Naive B cell (primary cell): ENCODE results near the gene LNPEP. TPM values are rescaled to one million over a fixed set of nuclear protein-coding genes. Genes with fewer than 3 reads are reported as not detected.

Source experiments
- ATAC-seq, 2 donors: fragments of 150-1000 bp; cut with Tn5 transposase; 2 replicates each; pipeline ENCODE4 v1.10.0; 2021; ENCODE audit warnings: low read depth in 2 of 2, mild to moderate bottlenecking in 2 of 2, moderate library complexity in 2 of 2
- DNase-seq: peaks from one replicate; pipeline ENCODE4 v3.0.0; 2022
- H3K27ac Mint-ChIP-seq, 6 donors: one replicate each; pipeline ENCODE4 v1.8.0; 2020 to 2022; ENCODE audit warnings: mild to moderate bottlenecking in 6 of 6, mixed read lengths in 6 of 6, moderate library complexity in 5 of 6, inconsistent platforms in 2 of 6
- H3K27me3 Mint-ChIP-seq, 3 donors: one replicate each; pipeline ENCODE4 v1.8.0; 2021 to 2022; ENCODE audit warnings: mixed read lengths in 3 of 3, mild to moderate bottlenecking in 1 of 3
- H3K36me3 Mint-ChIP-seq, 2 donors: one replicate each; pipeline ENCODE4 v1.8.0; 2020 to 2022; ENCODE audit warnings: mixed read lengths in 2 of 2, inconsistent platforms in 1 of 2, mild to moderate bottlenecking in 1 of 2
- H3K4me1 Mint-ChIP-seq, 3 donors: one replicate each; pipeline ENCODE4 v1.8.0; 2020 to 2022; ENCODE audit warnings: mixed read lengths in 3 of 3, inconsistent platforms in 1 of 3, mild to moderate bottlenecking in 1 of 3, moderate library complexity in 1 of 3
- H3K4me3 Mint-ChIP-seq, 8 donors: one replicate each; pipeline ENCODE4 v1.8.0; 2020 to 2022; ENCODE audit warnings: mild to moderate bottlenecking in 8 of 8, mixed read lengths in 8 of 8, moderate library complexity in 8 of 8, inconsistent platforms in 2 of 8
- H3K9me3 Mint-ChIP-seq, 7 donors: one replicate each; pipeline ENCODE4 v1.8.0; 2020 to 2022; ENCODE audit warnings: mixed read lengths in 7 of 7, mild to moderate bottlenecking in 5 of 7, inconsistent platforms in 2 of 7, moderate library complexity in 1 of 7
- polyA plus RNA-seq, 6 donors: library from polyadenylated mRNA; unstranded; fragments of 300-500 nt; fragmentation: Illumina TruSeq; gene quantifications; one replicate each; pipeline ENCODE4 v1.2.3, GENCODE V29; 2021; ENCODE audit warnings: low read depth in 6 of 6

Gene LNPEP
- polyA plus RNA-seq, 6 donors from 2014 or later, result 17.3 to 50.9 (median 44.3) TPM

DNA sequence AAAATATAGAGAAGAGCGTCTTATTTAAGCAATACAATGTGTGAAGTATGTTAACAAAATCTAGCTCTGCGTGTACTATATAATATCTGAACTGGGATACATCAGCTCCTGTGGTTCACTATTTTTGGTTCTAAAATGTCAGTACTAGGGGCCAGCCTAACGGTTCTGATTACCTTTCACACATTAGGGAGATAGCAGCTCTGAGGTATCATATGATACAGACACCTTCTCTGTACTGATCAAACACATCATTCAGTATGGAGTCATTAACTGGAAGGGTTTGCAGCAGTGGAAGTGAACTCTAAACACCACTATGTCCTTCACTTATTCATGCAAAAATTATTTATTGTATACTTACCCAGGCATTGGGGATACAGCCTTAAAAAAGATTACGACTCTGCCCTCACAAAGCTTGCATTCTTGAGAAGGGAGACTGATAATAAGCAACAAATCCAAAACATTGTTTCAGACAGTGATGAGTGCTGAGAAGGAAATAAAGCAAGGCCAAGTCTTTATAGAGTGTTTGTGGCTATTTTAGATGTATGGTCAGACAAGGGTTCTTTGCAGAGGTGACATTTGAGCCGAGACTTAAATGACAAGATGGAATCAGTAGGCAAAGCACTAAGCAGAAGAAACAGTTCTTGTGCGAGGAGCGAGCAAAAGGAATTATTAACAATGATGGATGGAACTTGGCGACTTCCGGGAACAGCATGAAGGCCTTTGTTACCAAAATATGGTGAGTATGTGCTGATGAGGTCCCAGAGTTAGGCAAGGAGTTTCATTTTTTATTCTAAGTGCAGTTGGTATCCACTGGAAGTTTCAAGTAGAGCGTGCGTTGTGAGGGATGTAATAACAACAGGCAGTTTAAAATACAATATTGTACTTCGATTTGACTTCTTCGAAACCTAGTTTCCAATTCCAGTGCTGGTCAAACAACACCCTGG lies 1.8 kb upstream of the LNPEP start:
- ATAC-seq, result no peak
- Mint-ChIP-seq H3K9me3 (no peaks in the 10 kb centered on the region), H3K27me3 (no peaks in the 10 kb centered on the region), H3K4me3 (peak overlapping the region; percentile 83 to 99 (median 93)), H3K27ac (peak overlapping the region; percentile 95 to 98 (median 98)), H3K36me3 (no peaks in the 10 kb centered on the region), H3K4me1 (peaks cover 49 to 77% (median 64%) of the 10 kb centered on the region in 3 donors)
- DNase-seq, result no peak

- Mint-ChIP-seq H3K27ac (peak overlapping the region; percentile 96 to 99 (median 98)), H3K9me3 (no peaks in the 10 kb centered on the region), H3K4me1 (peaks cover 44 to 78% (median 60%) of the 10 kb centered on the region in 3 donors), H3K27me3 (no peaks in the 10 kb centered on the region), H3K36me3 (no peaks in the 10 kb centered on the region), H3K4me3 (peak overlapping the region; percentile 83 to 99 (median 93))
- DNase-seq (peak; percentile 98), ATAC-seq (peak; percentile 65 to 67)
These were observed 947 bp upstream of the LNPEP start for GRCh38 chr5:96934708-96935558.

- DNase-seq (peak; percentile 68), ATAC-seq (peak; percentile 10 to 16)
- Mint-ChIP-seq H3K9me3 (no peaks in the 10 kb centered on the region), H3K4me3 (peak overlapping the region; percentile 83 to 99 (median 93)), H3K27ac (peak overlapping the region; percentile 93 to 99 (median 97)), H3K36me3 (peaks cover 0 to 4% of the 10 kb centered on the region in 2 donors), H3K27me3 (no peaks in the 10 kb centered on the region), H3K4me1 (peaks cover 45 to 77% (median 62%) of the 10 kb centered on the region in 3 donors)
These were observed 796 bp downstream of the LNPEP start for GRCh38 chr5:96936431-96937320.

GRCh38 chr5:96940586-96940985 lies 4.7 kb downstream of the LNPEP start:
- H3K4me3 Mint-ChIP-seq, result peak overlapping the region in 2 of 8 donors; percentile 15 to 22
- ATAC-seq (no peak), DNase-seq (no peak)
- peaks cover 0 to 7% of the 10 kb centered on the region in 2 donors for H3K36me3 Mint-ChIP-seq
- no peaks in the 10 kb centered on the region for H3K27me3 Mint-ChIP-seq
- H3K27ac Mint-ChIP-seq, result peak overlapping the region in 3 of 6 donors; percentile 63 to 82 (median 69)
- peaks cover 41 to 84% (median 68%) of the 10 kb centered on the region in 3 donors for H3K4me1 Mint-ChIP-seq
- no peaks in the 10 kb centered on the region for H3K9me3 Mint-ChIP-seq

DNA sequence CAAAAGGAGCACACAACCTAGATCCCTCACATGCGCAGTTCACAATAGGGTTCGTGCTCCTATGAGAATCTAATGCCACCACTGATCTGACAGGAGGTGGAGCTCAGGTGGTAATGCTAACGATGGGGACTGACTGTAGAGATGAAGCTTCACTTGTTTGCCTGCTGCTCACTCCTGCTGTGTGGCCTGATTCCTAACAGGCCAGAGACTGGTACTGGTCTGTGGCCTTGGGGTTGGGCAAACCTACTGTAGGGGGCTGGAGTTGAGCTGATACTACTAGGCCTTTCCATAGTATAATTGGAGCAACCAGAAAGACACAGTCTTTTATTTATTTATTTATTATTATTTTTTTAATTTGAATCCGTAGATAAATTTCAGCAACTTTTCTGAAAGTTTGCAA lies 5.3 kb downstream of the LNPEP start:
- Mint-ChIP-seq H3K4me1 (peaks cover 47 to 89% (median 74%) of the 10 kb centered on the region in 3 donors), H3K27me3 (no peaks in the 10 kb centered on the region), H3K4me3 (peak overlapping the region in 1 of 8 donors; percentile 47), H3K36me3 (peaks cover 0 to 7% of the 10 kb centered on the region in 2 donors), H3K9me3 (no peaks in the 10 kb centered on the region), H3K27ac (peak overlapping the region in 2 of 6 donors; percentile 69 to 82)
- DNase-seq (no peak), ATAC-seq (no peak)

GRCh38 chr5:96942078-96942477 lies 6.2 kb downstream of the LNPEP start:
- no peak for ATAC-seq
- H3K4me3 Mint-ChIP-seq, result no peak overlapping the region

DNA sequence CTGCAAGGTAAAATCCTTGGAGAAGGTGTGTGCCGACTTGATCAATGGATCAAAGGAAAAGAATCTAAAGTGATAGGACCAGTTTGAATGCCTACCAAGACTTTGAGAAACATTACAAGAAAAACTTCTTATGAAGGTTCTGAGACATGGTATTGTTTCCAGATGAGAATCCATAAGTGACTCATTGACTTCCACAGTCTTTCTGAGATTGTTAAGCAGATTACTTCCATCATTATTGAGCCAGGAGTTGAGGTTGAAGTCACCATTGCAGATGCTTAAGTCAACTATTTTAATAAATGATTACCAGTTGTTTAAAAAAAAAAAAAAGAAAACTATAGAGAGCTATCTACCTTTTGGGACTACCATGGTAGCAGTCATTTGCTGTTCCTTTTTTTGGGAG lies 7.0 kb downstream of the LNPEP start:
- DNase-seq (no peak), ATAC-seq (no peak)
- H3K27me3 Mint-ChIP-seq, result no peaks in the 10 kb centered on the region
- peaks cover 0 to 7% of the 10 kb centered on the region in 2 donors for H3K36me3 Mint-ChIP-seq
- H3K4me1 Mint-ChIP-seq, result peaks cover 45 to 91% (median 66%) of the 10 kb centered on the region in 3 donors
- H3K4me3 Mint-ChIP-seq, result no peak overlapping the region
- H3K27ac Mint-ChIP-seq, result no peak overlapping the region
- H3K9me3 Mint-ChIP-seq, result no peaks in the 10 kb centered on the region

More at GRCh38 chr5:96942078-96942477, 6.2 kb downstream of the LNPEP start:
- no peaks in the 10 kb centered on the region for H3K9me3 Mint-ChIP-seq
- H3K36me3 Mint-ChIP-seq, result peaks cover 0 to 7% of the 10 kb centered on the region in 2 donors
- H3K4me1 Mint-ChIP-seq, result peaks cover 48 to 93% (median 74%) of the 10 kb centered on the region in 3 donors
- no peaks in the 10 kb centered on the region for H3K27me3 Mint-ChIP-seq
- no peak for DNase-seq
- peak overlapping the region in 1 of 6 donors; percentile 82 for H3K27ac Mint-ChIP-seq

GRCh38 chr5:96943799-96944198 lies 7.9 kb downstream of the LNPEP start:
- DNase-seq, result no peak
- Mint-ChIP-seq H3K36me3 (peaks cover 0 to 7% of the 10 kb centered on the region in 2 donors), H3K4me3 (no peak overlapping the region), H3K27ac (peak overlapping the region in 3 of 6 donors; percentile 19 to 63 (median 54)), H3K9me3 (no peaks in the 10 kb centered on the region), H3K4me1 (peaks cover 37 to 91% (median 57%) of the 10 kb centered on the region in 3 donors), H3K27me3 (no peaks in the 10 kb centered on the region)
- ATAC-seq, result no peak

DNA sequence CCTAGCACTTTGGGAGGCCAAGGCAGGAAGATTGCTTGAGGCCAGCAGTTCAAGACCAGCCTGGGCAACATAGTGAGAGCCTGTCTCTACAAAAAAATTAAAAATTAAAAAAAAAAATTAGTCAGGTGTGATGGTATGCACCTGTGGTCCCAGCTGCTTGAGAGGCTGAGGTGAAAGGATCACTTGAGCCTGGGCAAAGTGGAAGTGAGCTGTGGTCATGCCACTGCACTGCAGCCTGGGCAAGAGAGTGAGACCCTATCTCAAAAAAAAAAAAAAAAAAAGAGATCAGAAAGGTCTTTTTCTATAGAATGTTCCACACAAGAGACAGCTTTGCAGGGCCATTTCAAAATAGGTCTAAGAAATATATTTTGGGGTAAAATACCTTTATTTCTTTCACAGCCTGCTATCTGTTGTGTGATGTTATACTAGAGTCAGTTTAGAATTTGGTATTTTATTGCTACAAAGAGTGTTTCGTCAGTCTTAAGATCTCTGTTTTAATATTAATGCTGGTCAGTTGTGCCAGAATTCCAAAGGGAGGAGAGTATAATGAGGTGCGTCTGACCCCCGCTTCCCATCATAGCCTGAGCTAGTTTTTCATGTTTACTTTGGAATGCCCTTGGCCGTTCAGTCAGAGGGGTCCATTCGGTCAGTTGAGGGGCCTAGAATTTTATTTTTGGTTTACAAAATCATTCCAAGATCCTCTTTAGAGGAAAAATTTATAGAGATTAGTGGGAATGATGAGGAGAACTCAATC lies 9.4 kb downstream of the LNPEP start:
- peaks cover 0 to 21% of the 10 kb centered on the region in 2 donors for H3K36me3 Mint-ChIP-seq
- peaks cover 48 to 91% (median 63%) of the 10 kb centered on the region in 3 donors for H3K4me1 Mint-ChIP-seq
- no peak for DNase-seq
- no peaks in the 10 kb centered on the region for H3K27me3 Mint-ChIP-seq
- H3K27ac Mint-ChIP-seq, result peak overlapping the region in 5 of 6 donors; percentile 25 to 72 (median 43)
- peaks cover 0 to 1% (median 0%) of the 10 kb centered on the region in 7 donors for H3K9me3 Mint-ChIP-seq
- no peak for ATAC-seq
- H3K4me3 Mint-ChIP-seq, result peak overlapping the region in 2 of 8 donors; percentile 37 to 49

GRCh38 chr5:96946381-96946780 lies 10.5 kb downstream of the LNPEP start:
- H3K36me3 Mint-ChIP-seq, result peaks cover 0 to 20% of the 10 kb centered on the region in 2 donors
- no peaks in the 10 kb centered on the region for H3K27me3 Mint-ChIP-seq
- no peak overlapping the region for H3K4me3 Mint-ChIP-seq

DNA sequence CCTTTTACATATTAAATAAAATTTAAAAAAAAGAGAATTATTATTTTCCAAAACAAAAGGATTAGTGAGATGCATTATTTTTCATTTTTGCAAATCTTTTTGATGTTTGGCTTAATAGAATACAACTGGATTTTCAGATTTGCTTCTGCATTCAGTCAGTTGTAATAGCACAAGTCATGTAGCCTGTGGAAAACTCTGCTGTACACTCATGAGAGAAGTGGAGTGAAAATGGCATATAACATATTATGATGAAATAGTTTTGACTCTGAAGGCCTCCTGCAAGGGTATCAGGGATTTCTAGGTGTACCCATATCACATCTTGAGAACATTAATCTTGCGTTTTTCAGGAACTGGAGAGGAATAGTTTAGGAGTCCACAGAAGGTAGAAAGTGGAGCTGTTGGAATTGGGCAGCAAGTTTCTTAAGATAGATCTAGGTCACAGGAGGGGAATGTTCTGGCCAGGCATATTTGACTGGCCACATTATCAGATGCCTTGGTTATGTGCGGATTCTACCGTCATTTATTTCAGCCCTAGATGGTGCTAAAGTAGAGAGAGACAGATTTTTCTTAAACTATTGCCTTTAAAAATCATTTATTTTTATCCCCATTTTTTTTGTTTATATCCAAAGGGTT lies 16.4 kb downstream of the LNPEP start:
- Mint-ChIP-seq H3K36me3 (peaks cover 0 to 14% of the 10 kb centered on the region in 2 donors), H3K27me3 (no peaks in the 10 kb centered on the region), H3K4me1 (peaks cover 47 to 82% (median 50%) of the 10 kb centered on the region in 3 donors), H3K4me3 (no peak overlapping the region), H3K9me3 (peaks cover 0 to 1% (median 0%) of the 10 kb centered on the region in 7 donors), H3K27ac (peak overlapping the region in 5 of 6 donors; percentile 13 to 77 (median 61))
- ATAC-seq, result no peak
- no peak for DNase-seq

More at GRCh38 chr5:96946381-96946780, 10.5 kb downstream of the LNPEP start:
- peaks cover 40 to 89% (median 54%) of the 10 kb centered on the region in 3 donors for H3K4me1 Mint-ChIP-seq
- ATAC-seq (no peak), DNase-seq (no peak)
- peaks cover 0 to 1% (median 0%) of the 10 kb centered on the region in 7 donors for H3K9me3 Mint-ChIP-seq
- no peak overlapping the region for H3K27ac Mint-ChIP-seq
